Stimulated activated CD8-positive, alpha-beta memory T cell treated with anti-CD3 and anti-CD28 coated beads, Interleukin-7, amount 100 ng/mL, for 24 hours (primary cell): ENCODE data around the gene HDAC3.
A peak's percentile ranks its signal among the peaks of the same experiment; 100 is the strongest.

ENCODE experiments used
- DNase-seq: peaks from one replicate; pipeline ENCODE4 v3.0.0-alpha.2; 2020; ENCODE audit warnings: low read depth

The HDAC3 gene

GRCh38 chr5:141636413-141637122 is at the start of gene HDAC3, which contains the start of gene RELL2:
Gene HDAC3 (minus strand): TSS chr5:141636849. CDS start chr5:141636790, 59 bp downstream.
Gene RELL2 (plus strand): TSS chr5:141636997. CDS start chr5:141638226, 1,229 bp downstream.
- DNase-seq: peak; percentile 91

GRCh38 chr5:141685591-141685990 is 48.9 kb upstream of the HDAC3 start:
- no peak for DNase-seq

- DNase-seq: no peak
These were observed 47.0 kb upstream of the HDAC3 start for GRCh38 chr5:141683596-141684141.

DNA sequence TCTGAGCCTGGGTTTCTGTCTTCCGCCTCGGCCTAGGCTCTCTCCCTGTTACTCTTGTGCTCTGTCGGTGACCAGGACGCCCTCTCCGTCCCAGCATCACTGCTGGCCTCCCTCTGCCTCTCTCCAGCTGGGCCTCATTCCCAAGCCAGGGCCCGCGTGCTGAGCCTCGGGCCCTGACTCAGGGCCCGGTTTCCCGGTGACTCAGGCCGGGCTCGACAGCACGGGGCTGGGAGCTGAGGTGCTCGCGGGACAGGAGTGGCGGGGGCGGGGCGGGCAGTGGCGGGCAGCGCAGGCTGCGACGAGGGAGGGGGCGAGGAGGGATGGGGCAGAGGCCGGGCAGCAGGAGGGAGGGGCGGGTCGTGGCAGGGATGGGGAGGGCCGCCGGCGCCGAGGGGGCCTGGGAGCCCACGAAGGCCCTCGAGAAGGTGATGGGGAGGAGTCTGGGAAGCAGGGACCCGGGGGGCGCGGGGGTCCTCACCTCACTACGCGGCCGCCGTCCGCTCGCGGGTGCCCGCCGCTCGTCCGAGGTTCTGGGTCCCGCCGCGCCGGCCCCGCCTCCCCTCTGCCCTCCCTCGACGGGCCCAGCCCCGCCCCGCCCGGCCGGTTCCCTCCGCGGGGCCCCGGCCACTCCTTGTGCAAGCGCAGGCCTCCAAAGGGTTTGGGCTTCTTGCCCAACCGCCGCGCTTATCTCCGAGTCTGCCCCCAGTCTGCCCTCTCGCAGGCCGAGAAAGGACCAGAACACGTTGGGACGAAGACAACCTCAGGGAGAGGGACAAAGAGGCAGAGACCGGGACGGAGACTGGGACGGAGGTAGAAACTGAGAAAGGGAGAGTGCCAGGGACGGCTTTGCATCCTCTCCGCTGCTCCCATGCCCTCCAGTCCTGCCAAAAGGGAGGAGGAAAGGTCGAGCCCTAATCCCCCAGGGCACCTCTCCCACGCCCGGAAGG is 45.3 kb upstream of the HDAC3 start, which contains the start of gene ARAP3:
Gene ARAP3, minus strand, starts transcription at position 536 of the 947 bp plus-strand sequence. CDS start 1,744 bp downstream, outside the sequence.
- no peak for DNase-seq

DNA sequence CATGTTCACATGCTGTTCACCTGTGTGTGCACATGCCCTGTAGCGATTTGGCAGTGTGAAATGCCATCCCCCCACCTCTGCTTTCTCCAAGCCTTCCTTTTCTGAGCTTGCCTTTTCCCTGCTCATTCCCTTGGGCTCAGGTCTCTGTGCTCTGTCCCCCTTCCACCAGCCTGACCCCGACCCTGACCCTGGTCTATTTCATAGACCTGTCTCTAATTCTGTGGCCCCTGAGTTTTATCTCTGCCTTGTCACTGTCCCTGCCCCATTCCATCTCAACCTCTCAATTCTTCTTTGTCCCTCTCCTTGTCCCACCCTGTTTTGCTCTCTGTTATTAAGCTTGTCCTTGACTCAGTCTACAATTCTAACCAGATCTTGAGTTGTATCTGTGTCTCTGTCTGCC is 44.6 kb upstream of the HDAC3 start:
- DNase-seq: no peak

- no peak for DNase-seq
These were observed 44.1 kb upstream of the HDAC3 start for GRCh38 chr5:141680751-141681201.

GRCh38 chr5:141680178-141680577 is 43.5 kb upstream of the HDAC3 start:
- no peak for DNase-seq

- DNase-seq: no peak
These were observed 40.8 kb upstream of the HDAC3 start for GRCh38 chr5:141677415-141677814.

DNA sequence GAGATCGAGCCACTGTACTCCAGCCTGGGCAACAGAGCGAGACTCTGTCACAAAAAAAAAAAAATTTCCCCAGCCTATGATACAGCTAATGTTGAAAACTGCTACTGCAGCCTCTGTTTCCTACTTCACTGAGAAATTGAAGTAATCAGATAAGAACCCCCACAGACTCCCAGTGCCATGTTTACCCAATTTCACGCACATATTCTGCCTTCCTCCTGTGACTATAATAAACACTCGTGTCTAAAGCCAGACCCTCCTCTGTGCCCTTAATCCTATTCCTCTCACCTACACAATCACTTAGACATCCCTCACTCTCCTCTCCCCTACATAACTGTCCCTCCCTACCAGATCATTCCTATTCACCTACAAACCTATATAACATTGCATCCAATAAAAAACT is 39.0 kb upstream of the HDAC3 start:
- no peak for DNase-seq

DNA sequence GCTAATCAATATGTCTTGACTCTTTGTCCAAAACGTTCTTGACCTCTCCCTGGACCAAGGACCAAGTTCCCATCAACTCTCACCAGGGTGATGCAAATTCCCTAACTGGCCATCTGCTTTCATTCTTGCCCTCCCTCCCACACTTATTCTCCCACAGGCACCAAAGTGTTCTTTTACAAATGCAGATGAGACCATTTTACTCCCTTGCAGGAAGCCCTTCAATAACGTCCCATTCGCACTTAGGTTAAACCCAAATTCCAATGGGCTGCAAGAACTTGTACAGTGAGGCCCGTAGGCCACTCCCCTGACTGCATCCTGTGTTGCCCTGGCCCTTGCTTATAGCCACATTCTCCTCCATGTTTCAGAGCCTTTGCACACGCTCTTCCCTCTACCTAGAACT is 38.1 kb upstream of the HDAC3 start:
- DNase-seq: no peak

GRCh38 chr5:141672841-141673813 is 36.5 kb upstream of the HDAC3 start:
- DNase-seq: no peak

DNA sequence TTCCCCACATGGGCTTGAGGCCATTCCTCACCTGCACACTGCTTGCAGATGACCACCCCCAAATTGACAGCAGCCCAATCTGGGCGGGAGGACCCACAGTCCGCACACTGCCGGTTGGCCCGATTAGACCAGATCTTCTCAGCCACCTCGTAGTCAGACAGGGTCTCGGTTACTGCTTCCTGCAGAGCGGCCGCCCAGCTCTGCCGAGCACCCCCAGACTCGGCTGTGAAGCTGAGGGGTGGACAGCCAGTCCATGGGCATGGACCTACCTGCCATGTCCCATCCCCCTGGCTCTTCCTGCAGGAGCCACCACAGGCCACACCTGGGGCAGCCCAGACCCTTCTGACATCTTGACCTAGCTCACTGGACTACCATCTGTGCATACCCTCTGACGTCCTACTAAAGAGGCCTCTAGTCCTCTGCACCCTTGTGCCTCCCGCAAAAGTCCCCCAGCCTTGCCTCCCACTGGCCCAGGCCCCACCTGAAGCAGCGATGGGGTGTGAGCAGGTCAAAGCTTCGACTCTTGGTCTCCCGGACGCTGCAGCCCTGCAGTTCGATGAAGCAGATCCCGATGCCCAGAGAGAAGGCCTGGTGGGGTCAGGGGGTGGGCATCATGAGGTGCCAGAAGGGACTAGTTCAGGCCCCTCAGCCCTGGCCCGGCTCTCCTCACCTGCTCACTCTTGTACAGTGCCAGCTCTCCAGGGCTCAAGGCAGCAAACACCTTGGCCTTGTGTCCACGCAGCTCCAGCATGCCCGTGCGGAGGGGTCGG is 35.6 kb upstream of the HDAC3 start:
- no peak for DNase-seq

GRCh38 chr5:141669520-141669919 is 32.9 kb upstream of the HDAC3 start:
- no peak for DNase-seq

GRCh38 chr5:141668601-141669265 is 32.1 kb upstream of the HDAC3 start:
- no peak for DNase-seq

GRCh38 chr5:141665995-141666940 is 29.6 kb upstream of the HDAC3 start:
- no peak for DNase-seq

DNA sequence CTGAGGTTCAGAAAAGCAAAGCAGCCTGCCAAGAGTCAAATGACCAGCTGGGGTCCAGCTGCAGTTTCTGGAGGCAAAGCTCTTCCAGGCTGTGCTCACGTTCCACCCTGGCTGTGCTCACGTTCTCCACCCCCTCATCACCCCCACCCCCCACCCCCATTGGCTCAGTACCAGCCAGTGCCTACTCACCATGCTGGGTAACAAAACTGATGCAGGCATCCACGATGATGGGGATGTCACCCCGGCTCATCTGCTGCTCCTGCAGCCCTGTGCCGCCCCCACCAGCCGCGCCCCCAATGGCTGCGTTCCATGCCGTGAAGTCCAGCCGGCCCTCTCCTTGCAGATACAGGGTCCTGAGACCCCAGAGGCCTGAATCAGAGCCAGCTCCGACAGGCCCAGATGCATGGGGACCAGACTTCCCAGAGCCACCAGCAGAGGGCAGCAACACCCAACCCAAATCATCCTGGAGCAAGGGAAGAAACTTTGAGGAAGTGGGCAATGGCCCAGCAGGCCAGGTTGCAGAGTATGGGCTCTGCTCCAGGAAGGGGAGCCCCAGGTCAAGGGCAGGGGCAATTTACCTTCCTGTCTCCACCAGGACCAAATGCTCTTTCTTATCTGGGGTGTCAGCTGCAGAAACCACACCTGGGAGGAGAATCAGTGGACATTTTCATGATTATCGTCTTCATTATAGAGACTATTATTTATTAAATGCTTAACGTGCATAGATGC is 28.2 kb upstream of the HDAC3 start:
- DNase-seq: peak; percentile 52

GRCh38 chr5:141663506-141663905 is 26.9 kb upstream of the HDAC3 start:
- DNase-seq: no peak

DNA sequence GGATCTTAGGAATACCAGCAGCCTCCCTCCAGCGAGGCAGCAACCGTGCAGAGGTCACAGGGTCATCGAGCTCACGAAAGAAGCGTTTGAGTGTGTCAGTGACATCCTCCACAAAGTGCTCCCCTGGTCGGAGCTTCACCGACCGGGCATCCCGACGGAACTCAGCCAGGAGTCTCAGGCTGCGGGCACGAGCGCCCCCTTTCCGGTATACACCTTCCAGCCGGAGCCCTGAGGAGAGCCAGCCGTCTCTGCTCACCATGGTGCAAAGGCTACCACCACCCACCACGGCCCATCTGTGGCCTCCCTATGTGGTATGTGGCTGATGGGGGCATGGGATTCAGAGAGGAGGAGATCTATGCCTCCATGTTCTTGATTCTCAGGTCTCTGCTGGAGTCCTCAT is 25.4 kb upstream of the HDAC3 start:
- DNase-seq: no peak
